ENCODE measurements around the gene IGFBP5.

DNA sequence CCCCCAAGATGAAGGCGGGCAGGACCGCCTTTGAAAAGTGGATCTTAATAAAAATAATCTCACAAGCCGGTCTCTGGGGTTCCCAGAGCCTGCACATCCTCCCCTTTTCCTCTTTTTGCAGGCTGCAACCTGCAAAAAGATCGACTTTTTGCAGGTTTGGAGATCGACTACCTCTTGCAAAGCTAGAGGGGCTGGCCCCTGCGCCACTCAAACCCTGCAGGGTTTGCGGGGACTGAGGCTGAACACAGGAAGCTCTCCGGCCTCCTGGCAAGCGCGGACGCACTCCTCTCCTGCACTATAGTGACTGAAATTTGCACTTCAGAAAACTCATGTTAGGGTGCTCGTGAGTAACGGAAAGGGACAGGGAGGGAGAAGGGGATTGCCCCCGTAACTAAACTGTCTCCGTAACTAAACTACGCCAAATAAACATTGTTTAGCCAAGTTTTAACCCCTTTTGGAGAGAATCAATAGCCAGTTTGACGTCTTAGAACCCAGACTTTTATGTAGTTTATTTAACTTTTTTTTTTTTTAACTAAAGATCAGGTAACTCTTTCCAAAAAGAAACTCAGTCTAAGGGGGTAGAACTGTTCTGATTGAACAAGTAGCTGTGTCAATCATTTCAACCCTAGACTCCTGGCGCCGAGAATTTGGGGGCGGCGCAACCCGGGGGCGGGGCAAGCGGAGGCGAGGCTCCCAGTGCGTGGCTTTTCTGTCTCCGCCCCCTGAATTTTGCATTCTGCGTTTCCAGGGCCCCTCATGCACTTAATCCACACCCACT lies 2.5 kb downstream of the IGFBP5 start:
- TF ChIP-seq, protein P1, sequence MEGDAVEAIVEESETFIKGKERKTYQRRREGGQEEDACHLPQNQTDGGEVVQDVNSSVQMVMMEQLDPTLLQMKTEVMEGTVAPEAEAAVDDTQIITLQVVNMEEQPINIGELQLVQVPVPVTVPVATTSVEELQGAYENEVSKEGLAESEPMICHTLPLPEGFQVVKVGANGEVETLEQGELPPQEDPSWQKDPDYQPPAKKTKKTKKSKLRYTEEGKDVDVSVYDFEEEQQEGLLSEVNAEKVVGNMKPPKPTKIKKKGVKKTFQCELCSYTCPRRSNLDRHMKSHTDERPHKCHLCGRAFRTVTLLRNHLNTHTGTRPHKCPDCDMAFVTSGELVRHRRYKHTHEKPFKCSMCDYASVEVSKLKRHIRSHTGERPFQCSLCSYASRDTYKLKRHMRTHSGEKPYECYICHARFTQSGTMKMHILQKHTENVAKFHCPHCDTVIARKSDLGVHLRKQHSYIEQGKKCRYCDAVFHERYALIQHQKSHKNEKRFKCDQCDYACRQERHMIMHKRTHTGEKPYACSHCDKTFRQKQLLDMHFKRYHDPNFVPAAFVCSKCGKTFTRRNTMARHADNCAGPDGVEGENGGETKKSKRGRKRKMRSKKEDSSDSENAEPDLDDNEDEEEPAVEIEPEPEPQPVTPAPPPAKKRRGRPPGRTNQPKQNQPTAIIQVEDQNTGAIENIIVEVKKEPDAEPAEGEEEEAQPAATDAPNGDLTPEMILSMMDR (IDR thresholded peaks at IDR 0.05; ENCODE audit: poor library complexity), result no peak
- TF ChIP-seq EZH2 (IDR thresholded peaks at IDR 0.05; ENCODE audit: borderline replicate concordance) (no peak), EZH2phosphoT487 (IDR thresholded peaks at IDR 0.05; ENCODE audit: low read depth, severe bottlenecking, unreplicated experiment) (no peak)
